Measurements from ENCODE around the gene AGAP6. TPM values are rescaled to one million over a fixed set of nuclear protein-coding genes. Genes with fewer than 3 reads are reported as not detected.
"Not testable (repeated sequence)": the region's sequence is repeated elsewhere in the genome, so short reads cannot be mapped to it uniquely, and the experiment has no call there.

AGAP6 gene
- total RNA-seq, 1 experiment from 2014 or later: 14.5 TPM

DNA sequence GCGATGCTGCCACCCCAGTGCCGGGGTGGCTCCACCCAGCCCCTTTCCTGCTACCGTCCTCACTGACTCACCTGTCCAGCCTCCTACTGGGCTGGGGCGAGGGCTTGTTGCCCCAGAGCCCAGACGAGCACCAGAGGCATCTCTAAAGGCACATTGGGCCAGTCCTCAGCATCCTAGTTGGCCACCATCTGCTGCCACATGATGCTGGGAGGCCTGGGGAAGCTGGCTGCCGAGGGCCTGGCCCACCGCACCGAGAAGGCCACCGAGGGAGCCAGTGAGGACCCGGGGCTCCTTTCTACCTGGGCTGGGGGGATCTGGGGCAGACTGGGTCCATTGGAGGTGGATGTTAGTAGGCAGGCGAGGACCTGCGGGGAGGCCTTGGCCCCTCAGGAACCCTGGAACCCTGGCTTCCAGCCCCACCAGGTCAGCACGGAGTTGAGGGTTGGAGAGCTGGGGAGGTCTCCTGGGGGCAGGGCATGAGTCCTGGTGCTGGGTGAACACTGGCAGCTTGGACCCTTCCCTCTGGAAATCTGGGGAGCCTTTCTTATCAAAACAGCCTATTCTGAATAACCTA lies 32.3 kb downstream of the AGAP6 start:
- H3K36me3 Mint-ChIP-seq (ENCODE audit: insufficient read depth, unreplicated experiment); H3K4me1 Mint-ChIP-seq (ENCODE audit: low read depth, unreplicated experiment); H3K27ac Mint-ChIP-seq (ENCODE audit: unreplicated experiment); DNase-seq; H3K4me3 Mint-ChIP-seq (ENCODE audit: low read depth, unreplicated experiment); BruUV-seq (replicated peaks); CTCF ChIA-PET; intact Hi-C loops (cut with micrococcal nuclease; ENCODE audit: unreplicated experiment); H3K9me3 Mint-ChIP-seq (ENCODE audit: low read depth, unreplicated experiment): not testable (repeated sequence)
- H3K27me3 Mint-ChIP-seq (ENCODE audit: unreplicated experiment): peaks cover 20% of the 10 kb centered on the region

DNA sequence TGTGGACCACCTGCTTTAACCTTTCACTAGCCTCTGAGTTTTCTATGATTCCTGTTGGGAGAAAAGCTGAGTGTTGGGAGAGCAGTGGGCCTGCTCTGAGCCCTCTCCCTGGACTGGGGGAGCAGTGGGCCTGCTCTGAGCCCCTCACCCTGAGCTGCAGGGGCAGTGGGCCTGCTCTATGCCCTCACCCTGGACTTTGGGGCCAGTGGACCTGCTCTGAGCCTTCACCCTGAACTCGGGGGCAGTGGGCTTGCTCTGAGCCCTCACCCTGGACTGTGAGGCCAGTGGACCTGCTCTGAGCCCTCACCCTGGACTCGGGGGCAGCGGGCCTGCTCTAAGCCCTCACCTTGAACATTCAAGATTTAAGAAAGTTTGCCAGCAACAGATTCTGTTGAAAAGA lies 33.4 kb downstream of the AGAP6 start:
- CTCF ChIA-PET: no interaction called here
- Mint-ChIP-seq H3K4me1 (ENCODE audit: low read depth, unreplicated experiment) (no peaks in the 10 kb centered on the region), H3K9me3 (ENCODE audit: low read depth, unreplicated experiment) (no peaks in the 10 kb centered on the region), H3K27ac (ENCODE audit: unreplicated experiment) (no peak overlapping the region), H3K27me3 (ENCODE audit: unreplicated experiment) (peaks cover 31% of the 10 kb centered on the region), H3K36me3 (ENCODE audit: insufficient read depth, unreplicated experiment) (peaks cover 3% of the 10 kb centered on the region), H3K4me3 (ENCODE audit: low read depth, unreplicated experiment) (no peak overlapping the region)
- DNase-seq: no peak
- TF ChIP-seq, protein P1, sequence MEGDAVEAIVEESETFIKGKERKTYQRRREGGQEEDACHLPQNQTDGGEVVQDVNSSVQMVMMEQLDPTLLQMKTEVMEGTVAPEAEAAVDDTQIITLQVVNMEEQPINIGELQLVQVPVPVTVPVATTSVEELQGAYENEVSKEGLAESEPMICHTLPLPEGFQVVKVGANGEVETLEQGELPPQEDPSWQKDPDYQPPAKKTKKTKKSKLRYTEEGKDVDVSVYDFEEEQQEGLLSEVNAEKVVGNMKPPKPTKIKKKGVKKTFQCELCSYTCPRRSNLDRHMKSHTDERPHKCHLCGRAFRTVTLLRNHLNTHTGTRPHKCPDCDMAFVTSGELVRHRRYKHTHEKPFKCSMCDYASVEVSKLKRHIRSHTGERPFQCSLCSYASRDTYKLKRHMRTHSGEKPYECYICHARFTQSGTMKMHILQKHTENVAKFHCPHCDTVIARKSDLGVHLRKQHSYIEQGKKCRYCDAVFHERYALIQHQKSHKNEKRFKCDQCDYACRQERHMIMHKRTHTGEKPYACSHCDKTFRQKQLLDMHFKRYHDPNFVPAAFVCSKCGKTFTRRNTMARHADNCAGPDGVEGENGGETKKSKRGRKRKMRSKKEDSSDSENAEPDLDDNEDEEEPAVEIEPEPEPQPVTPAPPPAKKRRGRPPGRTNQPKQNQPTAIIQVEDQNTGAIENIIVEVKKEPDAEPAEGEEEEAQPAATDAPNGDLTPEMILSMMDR (IDR thresholded peaks at IDR 0.05; ENCODE audit: unreplicated experiment): no peak
- no TSS peak for BruUV-seq (replicated peaks)
- intact Hi-C loops (cut with micrococcal nuclease; ENCODE audit: unreplicated experiment): no loop called here

DNA sequence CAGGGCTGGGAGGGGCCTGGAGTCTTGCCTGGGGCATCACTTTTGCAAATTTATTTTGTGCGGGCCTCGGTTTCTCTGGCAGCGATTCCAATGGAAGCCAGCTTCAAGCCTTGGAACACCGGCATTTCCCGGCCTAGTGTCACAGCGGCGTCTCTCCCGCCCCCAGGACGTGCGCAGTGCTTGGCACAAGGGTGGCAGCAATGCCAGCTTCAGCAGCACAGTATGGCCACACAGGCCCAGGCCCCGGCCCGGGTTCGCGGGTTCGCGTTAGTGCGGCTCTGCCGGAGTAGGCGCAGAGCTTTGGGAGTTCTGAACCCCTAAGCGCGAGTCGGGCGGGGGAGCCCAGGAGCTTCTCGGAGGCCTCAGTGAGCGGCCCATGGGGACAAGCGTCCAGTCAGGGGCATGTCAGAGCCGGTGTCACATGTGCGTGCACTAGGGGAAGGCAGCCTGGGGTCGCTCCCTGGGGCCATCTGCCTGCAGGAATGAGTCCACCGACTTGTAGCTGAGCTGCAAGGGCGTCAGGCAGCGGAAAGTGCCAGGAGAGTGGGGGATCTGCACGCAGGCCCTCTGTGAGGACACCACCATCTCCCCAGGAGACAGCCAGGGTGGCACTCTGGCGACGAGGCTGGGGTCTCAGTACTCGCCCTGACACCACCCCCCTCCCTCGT lies 36.6 kb downstream of the AGAP6 start:
- intact Hi-C loops (cut with micrococcal nuclease; ENCODE audit: unreplicated experiment); H3K9me3 Mint-ChIP-seq (ENCODE audit: low read depth, unreplicated experiment); CTCF ChIA-PET; H3K36me3 Mint-ChIP-seq (ENCODE audit: insufficient read depth, unreplicated experiment); H3K4me1 Mint-ChIP-seq (ENCODE audit: low read depth, unreplicated experiment); DNase-seq; BruUV-seq (replicated peaks); H3K4me3 Mint-ChIP-seq (ENCODE audit: low read depth, unreplicated experiment); H3K27ac Mint-ChIP-seq (ENCODE audit: unreplicated experiment): not testable (repeated sequence)
- peaks cover 63% of the 10 kb centered on the region for H3K27me3 Mint-ChIP-seq (ENCODE audit: unreplicated experiment)

DNA sequence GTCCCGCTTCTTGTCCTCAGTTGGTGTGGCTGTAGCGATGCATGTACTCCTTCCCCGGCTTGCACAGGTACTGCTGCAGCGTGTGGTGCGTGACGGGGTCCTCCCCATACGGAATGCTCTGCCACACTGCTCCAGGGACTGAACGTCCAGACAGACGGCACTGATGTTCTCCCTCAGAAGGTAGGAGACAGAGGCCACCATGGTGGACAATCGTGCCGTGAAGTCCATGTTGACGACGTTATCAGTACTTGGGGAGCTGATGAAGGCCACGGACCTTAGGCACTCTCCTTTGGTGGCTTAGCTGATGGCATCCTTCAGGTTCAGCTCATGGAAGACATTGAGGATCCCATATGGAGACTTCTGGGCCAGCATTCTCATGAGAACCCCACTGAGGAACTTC lies 37.4 kb downstream of the AGAP6 start:
- TF ChIP-seq, protein P1 (IDR thresholded peaks at IDR 0.05; ENCODE audit: unreplicated experiment): no peak
- no peak for DNase-seq
- Mint-ChIP-seq H3K4me1 (ENCODE audit: low read depth, unreplicated experiment) (no peaks in the 10 kb centered on the region), H3K36me3 (ENCODE audit: insufficient read depth, unreplicated experiment) (no peaks in the 10 kb centered on the region), H3K4me3 (ENCODE audit: low read depth, unreplicated experiment) (no peak overlapping the region), H3K9me3 (ENCODE audit: low read depth, unreplicated experiment) (no peaks in the 10 kb centered on the region), H3K27me3 (ENCODE audit: unreplicated experiment) (peaks cover 67% of the 10 kb centered on the region), H3K27ac (ENCODE audit: unreplicated experiment) (no peak overlapping the region)
- intact Hi-C loops (cut with micrococcal nuclease; ENCODE audit: unreplicated experiment): no loop called here
- no TSS peak for BruUV-seq (replicated peaks)
- CTCF ChIA-PET: no interaction called here

DNA sequence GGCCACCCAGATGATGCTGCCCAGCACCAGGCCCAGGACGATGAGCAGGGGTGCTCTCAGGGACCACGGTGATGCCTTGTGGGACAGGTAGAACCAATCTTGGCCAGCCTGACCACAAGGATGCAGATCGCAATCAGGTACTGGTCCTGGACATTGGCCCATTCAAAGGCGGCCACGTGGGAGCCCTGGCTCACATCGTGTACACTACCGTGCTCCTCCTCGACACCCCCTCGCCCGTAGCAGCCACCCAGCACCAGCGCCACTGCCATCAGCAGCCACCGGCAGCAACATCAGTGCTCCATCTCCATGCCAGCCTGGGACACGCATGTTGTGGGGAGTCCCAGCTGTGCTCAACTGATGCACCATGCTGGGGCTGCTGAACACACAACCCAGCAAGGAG lies 39.0 kb downstream of the AGAP6 start:
- BruUV-seq (replicated peaks): no TSS peak
- intact Hi-C loops (cut with micrococcal nuclease; ENCODE audit: unreplicated experiment): no loop called here
- Mint-ChIP-seq H3K27me3 (ENCODE audit: unreplicated experiment) (peaks cover 83% of the 10 kb centered on the region), H3K36me3 (ENCODE audit: insufficient read depth, unreplicated experiment) (no peaks in the 10 kb centered on the region), H3K4me1 (ENCODE audit: low read depth, unreplicated experiment) (no peaks in the 10 kb centered on the region), H3K4me3 (ENCODE audit: low read depth, unreplicated experiment) (no peak overlapping the region), H3K27ac (ENCODE audit: unreplicated experiment) (no peak overlapping the region), H3K9me3 (ENCODE audit: low read depth, unreplicated experiment) (no peaks in the 10 kb centered on the region)
- DNase-seq: no peak
- TF ChIP-seq, protein P1 (IDR thresholded peaks at IDR 0.05; ENCODE audit: unreplicated experiment): no peak
- CTCF ChIA-PET: no interaction called here

Data from Calu3 (cell line).